Activated CD4-positive, alpha-beta T cell treated with anti-CD3 and anti-CD28 coated beads, Interleukin-2, amount 50 U/mL, for 4 hours (primary cell): ENCODE data around the gene HACD3.
"Not testable (repeated sequence)": the region's sequence is repeated elsewhere in the genome, so short reads cannot be mapped to it uniquely, and the experiment has no call there.

Source experiments
- DNase-seq, 2 experiments: peaks; one replicate each; pipeline ENCODE4 v3.0.0-alpha.2; 2020

The HACD3 gene

DNA sequence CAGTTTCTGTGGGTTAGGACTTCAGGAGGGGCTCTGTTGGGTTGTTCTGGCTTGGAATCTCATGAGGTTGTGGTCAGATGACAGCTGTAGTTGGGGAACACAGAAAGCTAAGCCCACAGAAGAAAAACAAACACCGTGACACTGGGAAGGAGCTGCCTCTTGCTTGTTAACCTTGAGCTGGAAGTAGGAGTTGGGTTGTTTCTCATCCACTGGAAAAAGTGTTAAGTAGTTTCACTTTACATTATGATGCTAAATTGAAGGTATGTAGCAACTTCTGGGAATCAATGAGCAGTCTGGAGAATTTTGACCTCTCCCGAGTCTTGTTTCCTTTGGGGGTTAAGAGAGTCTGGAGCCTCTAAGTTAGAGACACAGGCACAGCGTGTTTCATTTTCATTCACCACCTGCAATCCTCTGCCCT, 20.4 kb downstream of the HACD3 start:
- no peak for DNase-seq

DNA sequence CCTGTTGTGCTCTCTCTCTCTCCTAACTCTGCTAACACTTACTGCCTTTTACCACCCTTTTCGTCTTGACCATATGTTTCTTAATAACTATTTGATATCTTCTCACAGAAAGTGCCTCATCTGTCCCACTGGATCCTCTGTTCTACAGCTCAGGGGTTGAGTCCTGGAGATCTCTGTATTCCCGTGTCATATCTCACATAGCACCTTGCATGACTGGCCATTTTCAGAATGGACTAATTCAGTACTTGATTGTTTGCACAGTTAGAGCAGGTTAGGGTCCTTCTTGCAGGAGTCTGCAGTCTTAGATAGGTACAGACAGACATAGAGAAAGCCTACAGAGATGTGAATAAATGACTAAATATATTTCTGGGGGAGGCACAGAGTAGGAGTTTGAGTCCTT, 20.9 kb downstream of the HACD3 start:
- DNase-seq: no peak

DNA sequence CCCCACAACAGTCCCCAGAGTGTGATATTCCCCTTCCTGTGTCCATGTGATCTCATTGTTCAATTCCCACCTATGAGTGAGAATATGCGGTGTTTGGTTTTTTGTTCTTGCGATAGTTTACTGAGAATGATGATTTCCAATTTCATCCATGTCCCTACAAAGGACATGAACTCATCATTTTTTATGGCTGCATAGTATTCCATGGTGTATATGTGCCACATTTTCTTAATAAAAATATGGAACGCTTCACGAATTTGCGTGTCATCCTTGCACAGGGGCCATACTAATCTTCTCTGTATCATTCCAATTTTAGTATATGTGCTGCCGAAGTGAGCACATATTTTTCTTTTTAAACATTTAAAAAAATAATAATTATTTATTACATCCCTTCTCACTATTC, 22.6 kb downstream of the HACD3 start:
- not testable (repeated sequence) for DNase-seq

DNA sequence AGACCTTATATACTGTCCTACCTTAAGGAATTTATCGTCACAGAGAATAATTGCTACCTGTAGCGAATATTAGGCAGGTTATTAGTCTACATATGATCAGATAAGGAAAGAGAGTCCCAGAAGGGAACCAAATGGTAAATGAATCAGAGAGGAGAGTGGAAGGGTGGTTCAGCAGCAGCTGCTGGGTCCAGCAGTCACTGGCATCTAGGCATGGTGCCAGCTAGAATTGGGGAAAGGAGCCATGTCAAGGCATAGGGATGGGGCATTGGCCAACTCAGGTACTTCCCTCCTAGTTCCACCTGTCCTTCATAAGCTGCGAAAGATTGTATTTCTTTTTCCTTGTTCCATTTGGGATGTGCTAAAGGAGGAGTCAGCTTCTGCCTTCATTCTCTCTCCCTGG, 23.4 kb downstream of the HACD3 start:
- DNase-seq: no peak

DNA sequence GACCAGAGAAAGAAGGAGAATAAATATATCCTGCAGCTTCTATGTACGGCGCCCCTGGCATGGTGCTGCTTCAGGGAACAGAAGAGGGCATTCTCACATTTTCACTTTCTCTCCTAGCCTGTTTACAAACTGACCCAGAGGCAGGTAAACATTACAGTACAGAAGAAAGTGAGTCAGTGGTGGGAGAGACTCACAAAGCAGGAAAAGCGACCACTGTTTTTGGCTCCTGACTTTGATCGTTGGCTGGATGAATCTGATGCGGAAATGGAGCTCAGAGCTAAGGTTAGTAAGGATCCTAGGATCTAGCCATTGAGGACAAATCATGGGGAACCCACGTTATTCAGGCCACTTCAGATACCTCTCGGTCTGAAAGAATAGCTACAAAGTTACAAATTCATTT, 26.4 kb downstream of the HACD3 start:
- no peak for DNase-seq

DNA sequence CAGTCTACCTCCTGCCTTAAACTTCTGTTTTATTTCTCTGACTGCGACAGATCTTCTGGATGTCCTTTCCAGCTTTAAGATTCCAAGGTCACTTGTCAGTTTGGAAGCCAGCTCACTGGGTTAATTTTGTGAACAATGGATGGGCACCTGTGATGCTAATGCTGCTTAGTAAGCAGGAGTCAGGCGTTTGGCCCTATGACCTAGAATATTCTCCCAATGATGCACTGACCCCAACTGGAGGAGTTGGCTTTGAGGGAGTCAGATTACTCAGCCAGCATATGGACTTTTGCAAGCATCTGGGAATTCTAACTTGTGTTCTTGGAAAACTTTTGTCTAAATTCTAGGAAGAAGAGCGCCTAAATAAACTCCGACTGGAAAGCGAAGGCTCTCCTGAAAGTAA, 28.1 kb downstream of the HACD3 start:
- no peak for DNase-seq

DNA sequence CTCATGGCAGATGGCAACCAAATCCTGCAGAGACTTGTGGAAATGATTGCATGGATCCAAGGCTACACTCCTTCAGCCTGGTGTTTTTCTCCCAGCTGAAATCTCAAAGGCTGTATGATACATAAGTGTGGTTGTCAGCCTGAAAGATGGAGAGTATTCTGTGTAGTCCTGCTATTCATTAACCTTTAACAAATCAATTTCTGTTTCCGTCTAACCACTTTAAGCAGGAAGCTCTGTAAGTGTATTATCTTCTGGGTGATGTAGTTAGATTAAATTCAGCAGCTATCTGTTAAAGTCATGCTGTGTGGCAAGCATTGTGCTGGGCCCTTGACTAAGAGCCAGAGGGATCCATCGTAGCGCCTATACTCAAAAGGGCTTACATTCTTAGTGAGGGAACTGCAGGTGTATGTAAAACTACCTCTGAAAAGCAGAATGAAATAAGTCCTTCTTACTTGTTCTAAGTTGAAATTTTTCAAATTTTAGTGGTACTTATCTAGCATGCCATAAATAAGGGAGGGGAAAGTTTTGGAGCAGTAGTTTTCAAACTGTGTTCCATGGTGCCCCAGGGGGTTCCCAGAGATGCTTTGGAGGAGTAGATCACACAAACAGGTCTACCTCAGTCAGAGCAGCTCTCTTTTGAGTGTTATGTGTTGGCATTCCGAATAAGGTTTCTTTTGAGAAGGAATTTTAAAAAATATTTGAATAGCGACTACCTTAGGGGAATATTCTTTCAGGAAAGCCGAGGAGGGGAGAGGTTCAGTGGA, 28.9 kb downstream of the HACD3 start:
- no peak for DNase-seq

DNA sequence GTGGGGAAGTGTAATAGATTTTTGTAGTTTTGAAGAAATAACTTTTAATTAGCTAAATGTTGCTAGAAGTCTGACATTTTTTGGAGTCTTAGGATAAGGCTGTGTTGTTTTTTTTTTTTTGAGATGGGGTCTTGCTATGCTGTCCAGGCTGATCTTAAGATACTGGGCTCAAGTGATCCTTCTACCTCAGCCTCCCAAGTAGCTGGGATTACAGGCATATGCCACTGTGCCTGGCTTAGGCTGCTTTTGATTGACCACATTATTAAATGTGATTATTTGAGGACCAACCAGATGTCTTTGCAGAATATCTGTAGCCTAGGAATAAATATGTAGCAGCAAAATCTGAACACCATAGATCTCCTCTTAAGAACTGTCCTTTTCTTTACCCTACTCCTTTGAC, 29.7 kb downstream of the HACD3 start:
- DNase-seq: no peak

DNA sequence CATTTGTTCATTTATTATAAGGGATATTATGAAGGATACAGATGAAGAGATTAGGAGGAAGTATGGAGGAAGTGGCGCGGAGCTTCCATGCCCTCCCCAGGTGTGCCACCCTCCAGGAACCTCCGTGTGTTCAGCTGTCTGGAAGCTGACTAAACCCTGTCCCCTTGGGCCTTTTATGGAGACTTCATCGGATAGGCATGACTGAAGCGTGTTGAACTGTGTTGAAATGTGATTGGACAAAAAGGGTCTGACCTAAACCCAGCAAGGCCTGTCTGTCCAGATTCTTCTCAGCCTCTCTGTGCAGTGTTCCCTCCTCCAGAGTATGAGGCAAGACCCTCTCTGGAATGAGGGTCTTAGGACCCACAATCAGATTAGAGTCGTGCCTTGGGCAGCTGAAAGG, 31.7 kb downstream of the HACD3 start:
- no peak for DNase-seq

DNA sequence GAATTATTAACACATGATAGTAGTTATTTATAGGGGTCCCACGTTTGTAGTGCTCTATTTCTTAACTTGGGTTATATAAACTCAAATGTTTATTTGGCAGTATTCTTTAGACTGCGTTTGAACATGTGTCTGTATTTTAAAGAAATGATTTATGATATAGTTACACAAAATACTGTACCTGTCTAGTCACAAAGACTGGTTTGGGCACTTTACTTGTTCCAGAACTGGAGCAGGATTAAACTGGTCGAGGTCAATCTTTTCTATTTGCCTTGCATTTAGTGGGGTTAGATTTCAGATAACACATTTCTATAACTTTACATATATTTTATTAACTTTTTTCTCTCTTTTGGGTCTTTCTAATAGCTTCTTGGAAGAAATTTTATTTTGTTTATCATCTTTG, 39.5 kb downstream of the HACD3 start:
- DNase-seq: no peak

DNA sequence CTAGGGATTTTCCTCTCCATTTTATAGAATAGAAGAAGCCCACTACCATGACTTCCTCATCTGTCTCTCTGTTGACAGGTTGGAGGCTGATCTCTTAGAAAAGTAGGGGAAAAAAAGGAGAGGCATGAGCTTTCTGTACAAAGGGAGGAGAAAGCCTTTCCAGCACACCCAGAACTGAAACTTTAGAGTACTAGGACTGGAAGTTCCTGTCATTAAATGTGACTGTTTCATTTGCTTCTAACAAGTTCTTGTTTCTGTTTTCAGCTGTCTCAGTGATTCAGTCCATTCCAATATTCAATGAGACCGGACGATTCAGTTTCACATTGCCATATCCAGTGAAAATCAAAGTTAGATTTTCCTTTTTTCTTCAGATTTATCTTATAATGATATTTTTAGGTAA, 41.7 kb downstream of the HACD3 start:
- DNase-seq: no peak

DNA sequence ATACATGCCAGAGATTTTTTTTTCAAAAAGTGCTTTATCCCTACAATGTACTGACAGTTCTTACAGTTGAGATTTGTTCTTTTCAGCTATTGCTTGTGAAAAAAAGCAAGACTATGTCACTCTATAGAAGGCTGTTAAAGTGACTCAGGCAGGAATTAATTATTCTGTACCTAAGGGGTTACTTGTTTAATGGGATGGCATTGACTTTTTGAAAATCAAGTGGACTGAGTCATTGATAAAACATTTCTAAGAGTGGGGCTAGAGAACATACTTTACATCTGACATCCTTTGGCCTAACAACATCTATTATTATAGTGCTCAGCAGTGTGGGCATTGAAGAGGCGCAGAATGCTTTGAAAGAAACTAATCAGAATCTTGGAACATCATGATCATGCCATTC, 46.4 kb downstream of the HACD3 start:
- DNase-seq: no peak

DNA sequence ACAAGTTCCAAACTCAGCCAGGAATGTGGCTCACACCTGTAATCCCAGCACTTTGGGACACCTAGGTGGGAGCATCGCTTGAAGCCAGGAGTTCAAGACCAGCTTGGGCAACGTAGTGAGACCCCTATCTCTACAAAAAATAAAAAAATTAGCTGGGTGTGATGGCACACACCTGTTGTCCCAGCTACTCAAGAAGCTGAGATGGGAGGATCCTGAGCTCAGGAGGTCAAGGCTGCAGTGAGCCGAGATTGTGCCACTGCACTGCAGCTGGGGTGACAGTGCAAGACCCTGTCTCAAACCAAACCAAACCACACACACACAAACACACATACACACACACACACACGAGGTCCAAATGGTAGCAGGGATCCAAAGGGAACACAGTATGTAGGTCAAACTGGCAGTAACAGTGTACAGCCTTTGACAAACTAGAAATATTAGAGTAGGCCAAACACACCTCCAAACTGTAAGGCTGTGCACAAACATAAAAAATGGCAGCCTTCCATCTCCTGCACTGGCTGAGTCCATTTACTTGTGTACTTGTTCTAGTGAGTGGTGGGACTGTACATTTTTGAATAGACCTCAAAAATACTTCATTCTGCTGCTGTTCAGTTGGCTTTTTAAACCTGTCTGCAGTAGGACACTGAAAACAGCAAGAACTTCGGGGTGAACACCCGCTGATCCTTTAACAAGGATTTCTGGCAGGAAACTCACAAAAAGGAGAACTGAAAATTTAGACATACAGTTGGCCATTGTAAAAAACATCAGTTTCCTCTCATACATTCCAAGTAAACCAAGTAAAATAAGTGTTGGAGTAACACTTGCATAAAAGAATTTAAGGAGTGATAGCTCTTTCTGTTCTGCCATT, 47.1 kb downstream of the HACD3 start:
- no peak for DNase-seq

DNA sequence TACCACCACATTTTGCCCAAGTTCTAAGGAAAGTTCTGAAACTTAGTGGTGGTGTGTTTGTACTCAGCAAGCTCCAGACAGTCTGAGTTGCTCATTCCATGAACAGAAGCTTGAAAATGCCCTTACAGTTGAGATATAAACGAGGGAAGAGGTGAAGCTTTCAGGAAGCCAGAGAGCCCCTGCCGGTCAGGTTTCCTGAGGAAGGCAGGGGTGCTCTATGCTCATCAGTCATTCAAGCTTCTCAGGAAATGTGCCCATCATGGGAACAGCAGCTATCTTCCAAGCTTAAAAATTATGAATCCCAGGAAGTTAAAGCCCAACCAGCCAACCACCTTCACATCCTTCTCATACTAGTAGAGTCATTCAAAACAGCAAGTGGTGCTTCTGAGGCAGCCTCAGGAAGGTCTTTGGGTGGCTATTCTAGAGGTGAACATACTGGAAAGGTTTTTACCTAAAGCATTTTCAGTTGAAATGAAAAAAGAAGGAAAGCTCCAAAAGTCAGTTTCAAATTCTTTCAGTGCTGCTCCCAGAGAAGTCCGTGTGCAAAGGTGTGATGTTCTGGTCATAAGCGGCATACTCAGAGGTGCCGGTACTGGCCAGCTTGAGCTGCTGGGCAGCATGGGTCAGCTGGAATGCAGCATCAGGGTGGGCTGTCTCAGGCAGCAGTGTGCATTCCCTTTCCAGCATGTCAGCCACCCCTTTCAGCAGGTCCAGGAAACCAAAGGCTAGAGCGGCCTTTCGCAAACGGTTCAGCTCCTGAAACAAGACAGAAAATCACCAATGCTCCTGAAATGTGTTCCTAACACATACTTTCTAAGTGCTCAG, 48.9 kb downstream of the HACD3 start:
- DNase-seq: no peak

DNA sequence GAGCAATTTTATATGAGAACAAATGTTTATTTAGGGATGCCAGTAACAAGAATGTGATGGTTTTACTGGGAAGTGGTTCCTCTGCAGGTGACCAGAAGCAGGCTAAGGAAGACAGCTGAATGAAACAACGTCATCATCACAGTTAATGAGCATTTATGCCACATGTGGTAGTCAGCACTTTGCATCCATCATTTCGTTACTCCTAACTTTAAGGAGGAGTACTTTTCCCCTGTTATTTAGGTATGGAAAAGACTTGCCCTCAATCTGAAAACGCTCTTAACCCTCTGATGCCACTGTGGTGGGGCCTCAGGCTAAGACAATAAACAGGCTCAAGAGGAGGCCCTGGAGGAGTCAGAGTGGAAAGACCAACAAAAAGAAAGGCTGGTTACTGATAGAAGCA, 49.5 kb downstream of the HACD3 start:
- DNase-seq: no peak

DNA sequence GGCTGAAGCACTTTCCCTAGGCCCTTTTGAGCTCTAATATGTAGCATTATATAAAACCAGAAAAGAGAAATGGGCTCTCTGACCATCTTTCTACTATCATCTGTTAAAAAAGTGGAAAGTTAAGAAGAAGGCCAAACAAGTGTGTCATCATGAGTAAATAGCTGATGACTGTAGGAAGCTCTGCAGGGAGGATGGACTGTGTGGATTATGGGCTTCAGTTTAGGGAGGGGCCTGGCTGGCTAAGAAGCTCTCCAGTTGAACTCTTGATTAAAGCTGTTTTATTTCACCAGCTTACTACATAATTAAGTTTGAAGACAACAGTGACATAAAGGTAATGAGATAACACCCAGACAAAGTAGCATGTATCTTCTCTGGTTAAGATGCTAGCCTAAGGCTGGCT, 50.0 kb downstream of the HACD3 start:
- DNase-seq: no peak

DNA sequence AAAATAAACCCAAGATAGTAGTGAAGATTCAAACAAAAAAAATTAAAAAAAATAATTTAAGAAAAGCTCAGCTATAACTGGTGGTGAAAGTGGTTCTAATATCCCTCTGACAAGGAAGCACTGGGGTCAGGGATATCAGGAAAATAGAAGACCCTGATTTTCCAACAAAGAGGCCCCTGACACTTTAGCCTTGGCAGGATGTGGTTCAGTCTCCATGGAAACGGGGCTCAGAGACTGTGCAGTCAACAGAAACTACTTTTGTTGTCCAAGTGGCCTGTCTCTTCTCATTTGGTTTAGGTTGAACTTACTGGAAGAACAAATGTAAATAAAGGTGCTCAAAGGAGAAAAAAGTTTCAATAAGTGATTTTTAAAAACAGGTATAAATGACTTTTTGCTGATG, 53.4 kb downstream of the HACD3 start:
- DNase-seq: peak; percentile 3 to 6

DNA sequence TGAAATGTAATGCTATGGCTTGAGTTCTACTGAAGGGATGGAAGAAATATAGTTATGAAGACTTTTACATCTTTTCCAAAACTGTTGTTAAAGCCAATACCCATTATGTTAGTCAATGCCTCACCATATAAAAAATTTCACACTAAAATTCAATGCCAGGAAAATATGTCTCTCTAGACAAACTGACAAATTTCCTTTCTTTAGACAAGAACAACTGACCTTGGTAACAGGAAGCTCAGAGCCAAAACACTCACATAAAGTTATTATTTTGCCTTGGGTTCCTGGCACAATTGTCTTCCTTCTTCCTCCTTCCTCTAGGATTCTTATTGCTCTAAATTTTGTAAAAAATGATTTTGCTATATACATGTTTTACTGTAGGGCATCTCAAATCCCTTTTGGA, 54.0 kb downstream of the HACD3 start:
- no peak for DNase-seq

DNA sequence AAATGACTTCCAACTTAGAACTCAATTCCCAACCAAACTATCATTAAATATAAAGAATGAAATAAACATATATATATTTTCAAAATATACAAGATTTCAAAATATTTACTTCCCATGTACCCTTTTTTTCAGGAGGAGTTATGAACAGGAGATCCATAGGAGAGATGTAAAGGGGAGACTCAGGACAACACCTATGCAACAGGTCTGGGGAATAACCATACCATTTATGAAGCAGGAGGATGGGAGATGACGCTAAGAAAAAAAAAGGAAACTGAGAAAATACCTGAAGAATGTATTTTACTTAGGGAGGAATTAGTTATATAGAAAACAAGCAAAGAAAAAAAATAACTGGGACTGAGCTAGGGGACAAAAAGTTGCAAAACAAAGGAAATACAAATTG, 56.8 kb downstream of the HACD3 start:
- no peak for DNase-seq

DNA sequence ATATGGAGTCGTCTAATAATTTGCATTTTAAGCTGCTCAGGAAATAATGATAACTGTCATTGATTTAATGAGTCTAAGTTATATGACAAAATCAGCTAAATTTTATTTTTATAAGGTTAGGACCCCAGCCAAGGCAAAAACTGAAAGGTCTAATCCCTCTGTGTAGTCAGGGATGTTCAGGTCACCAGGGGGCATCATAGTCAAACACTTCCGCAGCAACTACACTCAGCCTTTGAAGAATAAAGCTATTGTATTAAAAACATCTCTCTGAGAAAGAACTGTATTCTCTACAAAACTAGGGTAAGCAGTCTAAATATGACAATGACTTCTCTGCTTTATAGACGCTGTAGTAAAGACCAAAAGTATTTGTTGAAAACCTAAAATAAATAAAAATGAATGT, 65.7 kb downstream of the HACD3 start:
- DNase-seq: peak in 1 of 2 experiments; percentile 5

DNA sequence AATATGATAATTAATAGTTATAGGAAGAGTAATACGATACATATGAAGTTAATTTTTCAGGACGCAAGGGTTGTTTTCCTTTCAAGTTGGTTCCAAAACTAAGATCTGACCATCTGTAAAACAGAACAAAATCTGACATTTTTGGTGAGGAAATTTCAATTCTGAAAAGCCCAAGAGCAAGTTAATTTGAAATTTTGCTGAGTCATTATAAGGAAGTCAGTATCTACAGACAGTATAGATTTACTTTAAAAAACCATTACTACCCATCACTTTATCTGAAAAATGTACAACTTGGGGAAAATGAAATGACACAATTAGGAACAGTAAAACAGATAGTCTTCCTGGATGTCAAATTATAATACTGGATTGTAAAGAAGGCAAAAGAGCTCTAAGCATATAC, 68.2 kb downstream of the HACD3 start:
- DNase-seq: no peak

DNA sequence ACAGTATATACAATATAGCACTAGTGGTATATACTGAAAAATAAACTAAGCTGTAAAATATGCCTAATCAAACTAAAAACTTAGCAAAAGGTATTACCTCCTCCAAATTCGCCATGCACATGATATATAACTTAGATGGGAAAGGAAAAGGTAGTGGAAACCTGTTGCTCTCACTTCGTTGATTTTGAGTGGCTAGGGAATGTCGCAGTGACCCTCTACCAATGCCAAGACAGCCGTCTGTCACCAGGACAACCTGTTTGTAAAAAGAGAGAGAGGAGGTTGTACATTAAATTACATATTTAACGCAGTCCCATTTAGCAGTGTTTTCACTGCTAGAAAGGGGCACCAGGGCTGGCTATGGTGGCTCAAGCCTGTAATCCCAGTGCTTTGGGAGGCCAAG, 69.4 kb downstream of the HACD3 start:
- no peak for DNase-seq

DNA sequence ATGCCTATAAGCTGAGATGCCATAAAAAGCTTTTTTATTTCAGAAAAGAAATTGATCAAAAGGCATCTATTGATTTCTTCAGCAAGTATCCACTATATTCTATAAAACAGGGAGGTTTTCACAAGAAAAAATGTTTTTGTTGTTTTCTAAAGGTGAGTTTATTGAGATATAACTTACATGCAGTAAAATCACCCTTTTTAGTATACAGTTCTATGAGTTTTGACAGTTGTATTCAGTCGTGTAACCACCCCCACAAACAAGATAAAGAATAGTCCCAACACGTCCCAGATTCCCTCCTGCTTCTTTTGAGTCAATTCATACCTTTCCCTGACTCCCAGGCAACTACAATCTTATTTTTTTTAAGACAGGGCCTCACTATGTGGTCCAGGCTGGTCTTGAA, 72.9 kb downstream of the HACD3 start:
- DNase-seq: no peak

DNA sequence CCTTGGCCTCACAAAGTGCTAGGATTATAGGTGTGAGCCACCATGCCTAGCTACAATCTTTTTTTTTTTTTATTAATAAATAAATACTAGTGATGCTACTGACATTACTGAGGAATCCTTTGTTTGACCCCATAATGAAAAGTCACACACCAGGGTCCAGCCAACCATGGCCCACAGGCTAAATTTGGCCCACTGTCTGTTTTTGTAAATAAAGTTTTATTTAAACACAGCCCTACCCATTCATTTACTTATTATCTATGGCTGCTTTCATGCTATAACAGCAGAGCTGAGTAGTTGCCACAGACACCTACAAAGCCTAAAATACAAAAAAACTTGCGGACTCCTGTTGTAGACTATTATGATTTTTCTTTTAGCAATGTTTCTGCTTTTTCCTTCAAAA, 73.3 kb downstream of the HACD3 start:
- DNase-seq: no peak
